Subcutaneous abdominal adipose tissue (tissue), 5 donors: Measurements from ENCODE around the gene PNPLA5.
A peak's percentile ranks its signal among the peaks of the same experiment; 100 is the strongest.

Experiments
- H3K27ac ChIP-seq: one replicate; pipeline ENCODE4 v1.7.0; 2013; ENCODE audit warnings: low read depth, mild to moderate bottlenecking, inconsistent platforms, low read length, moderate library complexity
- H3K27me3 ChIP-seq, 5 donors: one replicate each; pipeline ENCODE4 v1.7.0; 2013; ENCODE audit warnings: low read length in 5 of 5, inconsistent platforms in 1 of 5; ENCODE audit not compliant: control insufficient read depth in 5 of 5, insufficient read depth in 4 of 5
- H3K36me3 ChIP-seq, 5 donors: one replicate each; pipeline ENCODE4 v1.7.0; 2013; ENCODE audit warnings: low read length in 5 of 5; ENCODE audit not compliant: control insufficient read depth in 5 of 5, insufficient read depth in 5 of 5
- H3K4me1 ChIP-seq, 5 donors: one replicate each; pipeline ENCODE4 v1.7.0; 2013; ENCODE audit warnings: low read length in 5 of 5, mild to moderate bottlenecking in 3 of 5, moderate library complexity in 1 of 5; ENCODE audit not compliant: control insufficient read depth in 5 of 5, insufficient read depth in 5 of 5
- H3K4me3 ChIP-seq, 5 donors: one replicate each; pipeline ENCODE4 v1.7.0; 2013; ENCODE audit warnings: low read length in 5 of 5, low read depth in 1 of 5
- H3K9ac ChIP-seq, 5 donors: one replicate each; pipeline ENCODE4 v1.7.0; 2013; ENCODE audit warnings: low read length in 5 of 5, mild to moderate bottlenecking in 4 of 5, moderate library complexity in 3 of 5
- H3K9me3 ChIP-seq, 5 donors: one replicate each; pipeline ENCODE4 v1.7.0; 2013; ENCODE audit warnings: low read length in 5 of 5; ENCODE audit not compliant: control insufficient read depth in 5 of 5
- donor health status: healthy.
- donor health status: healthy.
- donor health status: healthy.
- donor health status: healthy.
- donor health status: healthy.

Gene PNPLA5

DNA sequence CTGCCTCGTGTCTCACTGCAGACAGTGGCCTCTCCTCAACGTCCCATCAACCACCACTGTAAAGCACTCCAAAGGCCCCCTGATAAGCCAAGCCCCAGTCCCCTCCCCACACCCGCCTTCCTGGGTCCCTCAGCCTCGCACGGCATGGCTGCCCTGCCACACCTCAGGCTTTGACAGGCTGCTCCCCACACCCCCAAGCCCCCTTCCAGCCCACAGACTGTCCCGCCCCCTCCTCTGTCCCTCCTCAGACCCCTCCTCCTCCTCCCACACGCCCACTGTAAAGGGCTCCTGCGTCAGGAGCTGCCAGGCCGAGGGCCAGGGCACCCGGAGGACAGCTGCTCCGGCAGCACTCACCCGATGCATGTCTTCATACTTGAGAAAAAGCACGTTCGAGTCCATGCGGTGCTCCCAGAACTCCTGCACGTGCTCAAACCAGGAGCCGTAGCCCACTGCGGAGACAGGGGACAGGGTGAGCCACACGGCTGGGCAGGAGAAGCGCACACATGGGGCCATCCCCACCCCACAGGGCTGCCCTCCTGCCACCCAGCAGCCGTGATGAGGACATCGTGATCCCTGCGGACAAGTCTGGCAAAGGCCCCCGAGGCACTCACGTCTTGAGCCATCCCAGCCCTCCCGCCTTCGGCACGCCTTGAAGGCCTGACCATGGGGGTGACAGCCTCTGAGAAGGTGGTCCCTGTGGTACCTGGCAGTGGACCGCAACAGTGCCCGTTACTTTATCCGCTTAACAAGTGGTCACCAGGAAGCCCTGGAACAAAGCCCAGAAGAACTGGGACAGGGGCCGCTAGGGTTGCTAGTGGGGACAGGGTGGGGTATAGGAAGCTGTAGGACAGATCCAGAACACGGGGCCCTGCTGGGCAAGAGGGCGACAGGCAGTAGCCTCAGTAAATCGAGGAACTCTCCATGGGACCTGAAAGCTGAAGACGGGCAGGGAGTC, 58.2 kb downstream of the PNPLA5 start:
- H3K27me3 ChIP-seq = peaks cover 0 to 11% (median 7%) of the 10 kb centered on the region in 5 donors
- H3K27ac ChIP-seq = no peak overlapping the region
- peaks cover 0 to 2% (median 0%) of the 10 kb centered on the region in 5 donors for H3K9me3 ChIP-seq
- no peak overlapping the region for H3K9ac ChIP-seq
- H3K36me3 ChIP-seq = no peaks in the 10 kb centered on the region
- peaks cover 13 to 33% (median 24%) of the 10 kb centered on the region in 5 donors for H3K4me1 ChIP-seq
- H3K4me3 ChIP-seq = no peak overlapping the region

DNA sequence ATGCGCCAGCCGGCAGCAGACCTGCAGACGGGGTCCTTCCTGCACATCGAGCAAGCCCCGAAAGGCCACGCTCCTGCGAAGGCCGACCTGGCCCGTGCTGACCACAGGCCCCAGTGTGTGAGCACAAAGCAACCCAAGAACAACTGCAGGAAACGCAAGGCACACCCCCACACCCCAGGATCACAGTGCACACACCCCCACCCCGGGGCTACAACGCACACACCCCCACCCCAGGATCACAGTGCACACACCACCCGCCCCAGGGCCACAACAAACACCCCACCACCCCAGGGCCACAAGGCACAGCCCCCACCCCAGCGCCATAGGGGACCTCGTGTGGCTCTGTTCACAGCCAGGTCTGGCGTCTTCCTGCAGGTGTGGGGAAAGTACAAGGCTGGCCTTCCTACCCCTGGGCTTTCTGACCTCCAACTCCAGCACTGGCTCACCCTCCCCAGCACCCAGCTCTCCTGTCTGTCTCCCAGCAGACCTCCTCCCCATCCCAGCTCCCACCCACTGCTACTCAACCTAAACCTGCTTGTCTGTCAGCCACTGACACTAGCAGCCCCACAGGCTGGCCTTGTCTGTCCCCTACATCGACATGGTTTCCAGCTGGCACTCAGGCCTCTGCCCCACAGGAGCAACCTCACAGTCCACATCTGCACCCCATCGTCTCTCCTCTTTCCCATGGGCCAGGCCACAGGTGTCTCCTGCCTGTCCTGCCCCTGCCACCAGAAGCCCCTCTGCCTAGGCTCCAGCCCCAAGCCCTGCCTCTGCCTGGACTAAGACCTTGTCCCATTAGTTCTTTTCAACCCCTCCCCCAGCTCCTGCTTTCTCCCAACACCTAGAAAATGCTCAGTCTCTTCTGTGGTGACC, 59.2 kb downstream of the PNPLA5 start:
- Histone ChIP-seq H3K9ac (no peak overlapping the region), H3K27ac (no peak overlapping the region), H3K9me3 (peaks cover 0 to 2% (median 0%) of the 10 kb centered on the region in 5 donors), H3K4me1 (peaks cover 13 to 34% (median 25%) of the 10 kb centered on the region in 5 donors), H3K27me3 (peaks cover 0 to 11% (median 7%) of the 10 kb centered on the region in 5 donors), H3K36me3 (no peaks in the 10 kb centered on the region), H3K4me3 (no peak overlapping the region)

DNA sequence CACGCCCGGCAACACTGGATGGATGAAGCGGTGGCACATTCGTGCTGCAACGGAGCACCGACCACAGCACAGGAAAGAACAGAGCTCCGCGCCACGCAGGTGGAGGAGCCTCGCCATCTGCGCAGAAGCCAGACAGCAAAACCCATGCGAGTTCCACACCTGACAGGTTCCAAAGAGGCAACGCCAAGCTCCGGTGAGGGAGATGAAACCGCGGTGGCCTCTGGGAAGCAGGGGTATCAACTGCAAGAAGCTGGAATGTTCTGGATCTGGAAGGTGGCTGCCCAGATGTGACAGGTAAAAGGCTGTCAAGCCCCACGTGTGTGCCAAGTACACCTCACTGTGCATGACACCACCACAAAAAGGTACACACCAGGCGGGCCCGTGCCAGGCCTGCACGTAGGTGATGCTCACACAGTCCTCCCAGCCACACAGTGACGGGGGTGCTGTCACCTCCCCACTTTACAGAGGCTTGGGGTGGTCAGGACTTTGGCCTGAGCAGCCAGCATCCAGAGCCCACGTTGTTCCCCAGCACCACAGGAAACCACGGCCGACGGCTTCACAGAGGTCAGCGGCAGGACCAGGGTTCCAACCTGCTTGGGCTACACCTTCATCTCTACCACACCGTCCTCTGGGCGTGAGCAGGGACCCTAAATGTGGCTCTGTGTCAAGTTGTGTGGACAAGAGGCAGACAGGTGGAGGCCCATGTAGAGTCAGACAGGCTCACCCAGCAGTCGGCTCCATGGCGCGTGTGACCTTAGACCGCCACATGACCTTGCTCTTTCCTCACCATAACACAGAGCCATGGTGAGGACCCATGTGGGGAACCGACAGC, 60.0 kb downstream of the PNPLA5 start:
- H3K9ac ChIP-seq = no peak overlapping the region
- H3K4me3 ChIP-seq = no peak overlapping the region
- H3K9me3 ChIP-seq = peaks cover 0 to 2% (median 0%) of the 10 kb centered on the region in 5 donors
- H3K27me3 ChIP-seq = peaks cover 0 to 11% (median 7%) of the 10 kb centered on the region in 5 donors
- no peaks in the 10 kb centered on the region for H3K36me3 ChIP-seq
- H3K27ac ChIP-seq = no peak overlapping the region
- H3K4me1 ChIP-seq = peaks cover 13 to 34% (median 25%) of the 10 kb centered on the region in 5 donors

DNA sequence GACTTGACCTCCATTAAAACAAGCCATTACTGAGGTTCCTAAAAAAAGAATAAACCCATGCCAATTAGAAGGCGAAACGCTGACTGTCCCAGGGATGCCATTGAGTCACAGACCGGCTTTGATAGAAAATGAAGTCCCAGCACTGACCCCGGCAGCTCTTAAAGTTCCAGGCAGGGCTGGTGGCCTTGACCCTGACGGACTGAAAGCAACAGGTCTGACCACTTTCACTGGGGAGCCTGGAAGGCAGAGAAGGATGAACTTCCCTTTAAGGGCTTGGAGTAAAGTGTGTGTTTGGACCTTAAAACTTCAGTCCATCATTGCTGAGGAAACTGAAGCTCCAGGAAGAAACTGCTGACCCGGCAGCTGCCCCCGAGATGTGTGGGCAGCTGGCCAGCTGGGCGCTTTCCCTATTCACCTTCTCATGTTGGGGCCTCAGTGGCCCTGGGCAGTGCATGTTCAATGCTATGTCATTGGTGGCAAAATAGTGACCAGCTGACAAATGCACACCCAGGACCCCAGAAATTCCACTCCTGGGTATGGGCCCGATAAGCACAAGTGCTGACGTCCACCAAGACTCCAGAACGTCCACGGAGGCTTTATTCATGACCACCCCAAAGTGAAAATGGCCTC, 60.8 kb downstream of the PNPLA5 start:
- H3K4me1 ChIP-seq = peaks cover 13 to 34% (median 25%) of the 10 kb centered on the region in 5 donors
- H3K4me3 ChIP-seq = no peak overlapping the region
- peaks cover 0 to 11% (median 7%) of the 10 kb centered on the region in 5 donors for H3K27me3 ChIP-seq
- peak overlapping the region; percentile 77 for H3K27ac ChIP-seq
- H3K9ac ChIP-seq = no peak overlapping the region
- peaks cover 0 to 2% (median 0%) of the 10 kb centered on the region in 5 donors for H3K9me3 ChIP-seq
- H3K36me3 ChIP-seq = no peaks in the 10 kb centered on the region

DNA sequence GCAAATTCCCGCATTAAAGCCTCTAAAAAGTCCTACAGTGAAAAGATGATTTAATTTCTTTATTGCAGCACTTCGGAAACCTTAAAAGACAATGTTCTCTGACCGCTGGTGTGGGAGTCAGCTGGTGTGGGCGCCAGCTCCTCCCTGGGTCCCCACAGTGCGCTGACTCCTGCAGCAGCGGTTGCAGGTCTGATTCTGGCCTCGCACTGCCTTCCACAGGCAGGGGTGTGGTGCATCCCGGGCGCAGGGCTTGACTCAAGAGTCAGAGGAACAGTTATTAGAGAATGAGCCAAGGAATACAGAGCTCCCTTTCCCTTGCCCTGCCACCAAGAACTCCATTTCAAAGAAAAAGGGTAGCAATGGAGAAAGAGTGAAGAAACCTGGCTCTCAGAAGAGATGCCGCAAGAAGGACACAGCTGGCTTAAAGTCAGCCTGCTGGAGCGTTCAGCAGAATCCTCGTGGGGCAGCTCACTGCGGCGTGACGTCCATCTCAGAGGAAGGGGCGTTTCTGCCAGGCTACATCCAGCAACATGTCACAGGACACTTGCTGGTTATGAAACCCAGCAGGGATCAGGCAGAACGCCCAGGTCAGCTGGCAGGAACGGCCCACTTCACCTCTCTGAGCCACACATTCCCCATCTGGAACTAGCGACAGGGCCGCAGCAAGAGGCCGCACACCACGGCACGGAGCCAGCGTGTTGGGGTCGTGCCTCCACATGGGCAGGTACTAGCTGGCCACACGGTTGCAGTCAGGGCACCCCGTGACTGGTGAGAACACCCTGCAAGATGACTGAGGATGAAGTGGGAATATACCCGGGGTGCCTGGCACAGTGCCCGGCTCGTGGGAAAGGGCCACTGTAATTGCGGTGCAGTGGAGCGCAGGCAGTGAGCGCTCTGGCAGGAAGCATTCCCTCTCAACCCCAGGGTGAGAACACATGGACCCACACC, 61.6 kb downstream of the PNPLA5 start:
- peak overlapping the region in 2 of 5 donors; percentile 8 to 40 for H3K4me3 ChIP-seq
- H3K9ac ChIP-seq = peak overlapping the region in 1 of 5 donors; percentile 38
- peaks cover 13 to 34% (median 25%) of the 10 kb centered on the region in 5 donors for H3K4me1 ChIP-seq

More for the DNA sequence above, 61.6 kb downstream of the PNPLA5 start:
- H3K36me3 ChIP-seq = no peaks in the 10 kb centered on the region
- peaks cover 0 to 8% (median 6%) of the 10 kb centered on the region in 5 donors for H3K27me3 ChIP-seq
- peak overlapping the region; percentile 77 for H3K27ac ChIP-seq
- H3K9me3 ChIP-seq = peaks cover 0 to 2% (median 0%) of the 10 kb centered on the region in 5 donors
